Spleen (tissue), 11 donors: ENCODE data around the gene NCOA4. TPM values are rescaled to one million over a fixed set of nuclear protein-coding genes. Genes with fewer than 3 reads are reported as not detected.
A peak's percentile ranks its signal among the peaks of the same experiment; 100 is the strongest.
"Not testable (repeated sequence)": the region's sequence is repeated elsewhere in the genome, so short reads cannot be mapped to it uniquely, and the experiment has no call there.

Source experiments
- DNase-seq: peaks from one replicate; pipeline ENCODE4 v3.0.0-alpha.2; 2020
- H3K27ac ChIP-seq, 8 donors: fragments of 200-600 bp; sonication (generic) in 7 of 8; 1 replicate in 4 of 8; 2 replicates in 4 of 8; pipeline versions ENCODE4 v1.5.0 to v1.8.0; 2016 to 2021; ENCODE audit warnings: inconsistent platforms in 4 of 8, mild to moderate bottlenecking in 4 of 8, moderate library complexity in 1 of 8
- H3K27me3 ChIP-seq, 7 donors: fragments of 200-600 bp; sonication (generic) in 6 of 7; replicated peaks in 1 of 7; 1 replicate in 4 of 7; 2 replicates in 3 of 7; pipeline versions ENCODE4 v1.5.0 to v1.8.0; 2016 to 2021; ENCODE audit warnings: inconsistent platforms in 3 of 7, mild to moderate bottlenecking in 1 of 7
- H3K36me3 ChIP-seq, 6 donors: fragments of 200-600 bp; sonication (generic) in 5 of 6; 1 replicate in 4 of 6; 2 replicates in 2 of 6; pipeline versions ENCODE4 v1.5.0 to v1.8.0; 2016 to 2021; ENCODE audit warnings: inconsistent platforms in 2 of 6
- H3K4me1 ChIP-seq, 6 donors: fragments of 200-600 bp; sonication (generic) in 5 of 6; 1 replicate in 3 of 6; 2 replicates in 3 of 6; pipeline versions ENCODE4 v1.5.0 to v1.8.0; 2016 to 2021; ENCODE audit warnings: inconsistent platforms in 3 of 6
- H3K4me3 ChIP-seq, 8 donors: fragments of 200-600 bp; sonication (generic) in 7 of 8; 1 replicate in 4 of 8; 2 replicates in 4 of 8; pipeline versions ENCODE4 v1.5.0 to v1.8.0; 2016 to 2021; ENCODE audit warnings: inconsistent platforms in 4 of 8, mild to moderate bottlenecking in 4 of 8, moderate library complexity in 2 of 8
- H3K9me3 ChIP-seq, 8 donors: fragments of 200-600 bp; sonication (generic) in 7 of 8; 1 replicate in 4 of 8; 2 replicates in 4 of 8; pipeline versions ENCODE4 v1.5.0 to v1.8.0; 2016 to 2021; ENCODE audit warnings: inconsistent platforms in 4 of 8
- CTCF ChIP-seq, 11 experiments: fragments of 200-600 bp in 7 of 11; fragments of 450-650 bp in 4 of 11; sonication (generic) in 4 of 11; IDR thresholded peaks in 8 of 11; conservative IDR thresholded peaks in 3 of 11; 1 replicate in 7 of 11; 2 replicates in 4 of 11; pipeline versions ENCODE4 v1.4.0 to v1.8.0; 2016 to 2021; ENCODE audit warnings: antibody characterized with exemption in 11 of 11, inconsistent platforms in 4 of 11, mild to moderate bottlenecking in 1 of 11
- POLR2AphosphoS5 ChIP-seq, 3 donors: sonication (generic); formaldehyde crosslinking; IDR thresholded peaks; one replicate each; pipeline ENCODE4 v1.5.1; 2017; ENCODE audit warnings: antibody characterized with exemption in 3 of 3
- WGBS, 5 donors: extraction: QIAGEN DNeasy Blood & Tissue Kit in 3 of 5; methylation state at CpG; one replicate each; pipeline versions ENCODE4 v1.1.5 to v1.1.7; 2013 to 2018; 5-methylcytosine and 5-hydroxymethylcytosine counted together
- intact Hi-C: fragments of 100-400 bp; cut with DNase I; formaldehyde crosslinking; loops from one replicate; pipeline ENCODE4 v1.15.0; 2023; ENCODE audit warnings: low total_unique reads
- polyA plus RNA-seq, 3 donors: library from polyadenylated mRNA; stranded (reverse); fragments of 200-250 nt; gene quantifications; one replicate each; pipeline ENCODE4 v1.2.1, GENCODE V29; 2013
- small RNA-seq, 4 donors: library from RNA; depleted of rRNA; stranded (forward); fragments of <200 nt; gene quantifications; one replicate each; pipeline ENCODE3, GENCODE V24; 2016
- total RNA-seq, 7 donors: library from RNA; depleted of rRNA in 3 of 7; stranded (reverse); fragments of >200 nt in 3 of 7; fragmentation: NEBNext Ultra II Directional in 4 of 7; extraction: Animal tissue kit (Norgen Biotek cat#: 25700) in 4 of 7; gene quantifications; one replicate each; pipeline versions ENCODE4 v1.1.0 to v1.2.1, GENCODE V29; 2016 to 2021
- donor health status: healthy with polysubstance abuse.
- donor health status: DM: no; HTN: no; CAD: no; lungs with moderate emphysema.
- donor health status: DM: no; HTN: no; CAD: no.
- donor health status: Bipolar disorder and iron deficiency.
- donor health status: healthy.
- donor health status: DM: no; HTN: no; CAD: no.
- donor health status: DM: yes; HTN: yes; CAD: no.

The NCOA4 gene
- total and polyA plus RNA-seq, 10 donors: 39.3 to 352 (median 255) TPM

DNA sequence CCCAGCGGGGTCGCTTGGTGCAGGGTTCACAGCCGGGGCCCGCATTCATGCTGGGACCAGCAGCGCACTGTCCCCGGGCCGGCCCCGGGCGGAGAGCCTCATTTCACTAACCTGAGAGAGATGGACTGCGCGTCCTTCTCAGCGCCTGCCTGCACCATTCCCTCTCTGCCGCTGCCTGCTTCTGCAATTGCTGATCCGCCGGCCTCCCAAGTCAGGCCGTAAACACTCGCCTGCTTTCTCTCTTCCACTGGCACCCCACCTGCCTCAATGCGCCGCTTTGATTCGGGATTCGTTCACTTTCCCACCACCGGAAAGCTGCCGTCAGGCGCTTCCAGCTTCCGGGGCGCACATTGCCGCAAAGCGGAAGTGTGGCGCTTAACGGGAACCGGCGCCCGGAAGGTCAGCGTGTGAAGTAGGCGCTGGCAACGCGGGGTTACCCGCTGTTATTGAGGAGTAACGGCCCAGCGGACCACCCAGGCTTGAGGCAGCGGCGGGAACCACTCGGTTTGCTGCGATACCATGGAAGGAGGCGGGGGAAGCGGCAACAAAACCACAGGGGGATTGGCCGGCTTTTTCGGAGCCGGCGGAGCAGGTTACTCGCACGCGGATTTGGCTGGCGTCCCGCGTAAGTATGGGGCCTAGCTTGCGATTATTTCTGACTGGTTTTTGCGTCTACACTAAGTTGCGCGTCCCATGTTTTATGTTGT, 58.2 kb downstream of the NCOA4 start, which contains the start of gene TIMM23:
Gene TIMM23 (plus strand): TSS at position 384 of the 707 bp plus-strand sequence. CDS start 136 bp downstream, at position 520.
- peaks cover 0 to 17% (median 0%) of the 10 kb centered on the region in 6 donors for H3K36me3 ChIP-seq
- H3K27me3 ChIP-seq, H3K9me3 ChIP-seq, intact Hi-C loops: not testable (repeated sequence)
- peaks cover 17 to 43% (median 35%) of the 10 kb centered on the region in 6 donors for H3K4me1 ChIP-seq
- peak in 1 of 11 experiments; percentile 24 for TF ChIP-seq CTCF (IDR thresholded peaks at IDR 0.05 in 8 of 11, conservative IDR thresholded peaks at IDR 0.05 in 3 of 11)
- TF ChIP-seq POLR2AphosphoS5 (IDR thresholded peaks at IDR 0.05): peak; percentile 90 to 95 (median 93)
- peak within 1 kb of the TSS; percentile 66 to 86 (median 76) for H3K27ac ChIP-seq
- 0 to 1% (median 0%) methylated on average over 45 to 60 of the region's 60 CpGs for WGBS, 5 donors
- peak; percentile 96 for DNase-seq
- H3K4me3 ChIP-seq: peak within 1 kb of the TSS; percentile 75 to 94 (median 87)

DNA sequence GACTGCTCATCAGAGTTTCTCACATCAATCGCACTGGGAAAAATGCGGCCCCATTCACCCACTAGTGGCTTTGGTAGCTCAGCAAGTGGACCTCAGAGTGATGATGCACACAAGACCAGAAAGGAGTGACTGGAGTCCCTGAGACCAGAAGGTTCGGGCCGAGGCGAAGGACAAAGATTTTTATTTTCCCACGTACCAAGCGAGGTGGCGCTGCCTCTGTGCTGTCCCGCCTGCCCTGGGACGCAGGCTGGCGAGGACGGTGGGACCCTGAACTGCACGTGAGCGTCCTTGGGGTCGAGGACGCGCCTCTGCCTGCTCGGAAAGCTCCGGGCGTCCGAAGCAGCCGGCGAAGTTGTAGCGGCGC, 58.7 kb downstream of the NCOA4 start:
- DNase-seq, intact Hi-C loops: not testable (repeated sequence)
- peak overlapping the region in 7 of 8 donors; percentile 69 to 86 (median 80) for H3K27ac ChIP-seq

GRCh38 chr10:45971019-45971418, 59.4 kb downstream of the NCOA4 start:
- H3K9me3 ChIP-seq, DNase-seq, intact Hi-C loops, H3K27me3 ChIP-seq, H3K27ac ChIP-seq: not testable (repeated sequence)
- WGBS, 5 donors: 49 to 65% (median 60%) methylated on average over 14 of the region's 14 CpGs
- Histone ChIP-seq H3K36me3 (peaks cover 0 to 11% (median 0%) of the 10 kb centered on the region in 6 donors), H3K4me3 (peak overlapping the region in 6 of 8 donors; percentile 75 to 94 (median 88)), H3K4me1 (peaks cover 17 to 43% (median 35%) of the 10 kb centered on the region in 6 donors)

More for the DNA sequence above, 58.7 kb downstream of the NCOA4 start:
- H3K4me3 ChIP-seq: peak overlapping the region; percentile 75 to 94 (median 87)
- H3K36me3 ChIP-seq: peaks cover 0 to 16% (median 0%) of the 10 kb centered on the region in 6 donors
- H3K4me1 ChIP-seq: peaks cover 17 to 43% (median 35%) of the 10 kb centered on the region in 6 donors
- 0 to 2% (median 0%) methylated on average over 5 to 25 of the region's 25 CpGs for WGBS, 5 donors
- not testable (repeated sequence) for H3K27me3 ChIP-seq, H3K9me3 ChIP-seq

- intact Hi-C loops, H3K27ac ChIP-seq, H3K4me3 ChIP-seq, H3K9me3 ChIP-seq, DNase-seq, H3K27me3 ChIP-seq, H3K4me1 ChIP-seq: not testable (repeated sequence)
- peaks cover 0 to 32% (median 3%) of the 10 kb centered on the region in 6 donors for H3K36me3 ChIP-seq
- WGBS, 5 donors: 90 to 99% (median 94%) methylated on average over 6 of the region's 6 CpGs
These were observed 67.6 kb downstream of the NCOA4 start for GRCh38 chr10:45962686-45963452.

DNA sequence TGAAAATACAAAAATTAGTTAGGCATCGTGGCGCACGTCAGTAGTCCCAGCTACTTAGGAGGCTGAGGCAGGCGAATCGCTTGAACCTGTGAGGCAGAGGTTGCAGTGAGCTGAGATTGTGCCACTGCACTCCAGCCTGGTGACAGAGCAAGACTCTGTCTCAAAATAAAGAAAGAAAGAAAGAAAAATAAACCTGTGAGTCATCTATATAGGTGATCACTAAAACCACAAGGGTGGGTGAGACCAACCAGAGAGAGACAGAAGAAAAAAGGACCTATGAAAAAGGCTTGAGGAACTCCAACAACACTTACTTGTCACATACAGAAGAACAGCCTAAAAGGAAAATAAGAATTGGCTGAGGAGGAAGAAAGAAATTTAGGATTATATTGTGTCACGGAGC, 72.5 kb downstream of the NCOA4 start:
- H3K27ac ChIP-seq, H3K4me3 ChIP-seq, intact Hi-C loops, H3K9me3 ChIP-seq, DNase-seq, H3K4me1 ChIP-seq, H3K27me3 ChIP-seq: not testable (repeated sequence)
- 94 to 98% (median 98%) methylated on average over 6 of the region's 6 CpGs for WGBS, 5 donors
- peaks cover 0 to 44% (median 3%) of the 10 kb centered on the region in 6 donors for H3K36me3 ChIP-seq

DNA sequence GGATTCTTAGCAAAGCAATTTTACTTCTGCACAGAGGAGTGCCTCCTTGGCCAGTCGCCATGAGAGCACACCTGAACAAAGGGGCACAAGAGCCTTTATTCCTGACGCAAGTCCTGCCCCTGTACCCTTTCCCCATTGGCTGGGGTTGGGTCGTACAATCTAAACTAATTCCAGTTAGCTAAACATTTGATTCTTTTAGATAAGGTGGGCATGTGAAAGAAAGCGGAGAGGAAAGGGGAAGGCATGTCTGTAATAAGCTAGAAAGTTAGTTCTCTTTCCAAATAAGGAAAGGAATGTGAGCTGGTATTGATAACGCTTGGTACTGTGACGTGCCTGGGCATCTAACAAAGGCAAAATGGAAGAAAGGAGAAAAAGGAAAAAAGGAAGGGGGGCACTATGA, 73.8 kb downstream of the NCOA4 start:
- intact Hi-C loops, H3K4me3 ChIP-seq, H3K9me3 ChIP-seq, H3K27me3 ChIP-seq, H3K4me1 ChIP-seq, DNase-seq, H3K27ac ChIP-seq: not testable (repeated sequence)
- WGBS, 5 donors: 91 to 98% (median 98%) methylated on average over 3 to 5 of the region's 6 CpGs
- H3K36me3 ChIP-seq: peaks cover 0 to 45% (median 4%) of the 10 kb centered on the region in 6 donors

Small RNA genes lying within 50 kb of the gene (small RNA-seq; reads per million reads assigned to genes)
- gene SNORA74C-1: 0 reads per million in 4 donors

Other genes with a start within 250 kb of the NCOA4 start
- gene AGAP4, start 183.1 kb downstream of the NCOA4 start, total RNA-seq: 10 to 100 TPM; 14.4 to 30.5 (median 27.4) TPM
- gene AGAP4, start 183.1 kb downstream of the NCOA4 start, polyA plus RNA-seq: 10 to 100 TPM; 13.1 to 18.8 (median 18.6) TPM
- gene TIMM23, start 58.1 kb downstream of the NCOA4 start, total RNA-seq: 10 to 100 TPM; 29.9 to 56.2 (median 35.0) TPM
- gene TIMM23, start 58.1 kb downstream of the NCOA4 start, polyA plus RNA-seq: 10 to 100 TPM; 38.5 to 49.6 (median 47.7) TPM
- not detected for gene MSMB, start 15.6 kb upstream of the NCOA4 start, total RNA-seq
- not detected for gene MSMB, start 15.6 kb upstream of the NCOA4 start, polyA plus RNA-seq